DMS153 treated with DMSO at 0.1 percent for 48 hours (cell line): ENCODE data around the gene ILF3.
"Not testable (repeated sequence)": the region's sequence is repeated elsewhere in the genome, so short reads cannot be mapped to it uniquely, and the experiment has no call there.

Experiments
- DNase-seq: peaks from one replicate; lab custom pipeline; 2025; ENCODE audit not compliant: unreplicated experiment; lab: John Stamatoyannopoulos, UW

The ILF3 gene

GRCh38 chr19:10671922-10672321 is 17.8 kb downstream of the ILF3 start:
- not testable (repeated sequence) for DNase-seq

- not testable (repeated sequence) for DNase-seq
These were observed 21.1 kb downstream of the ILF3 start for GRCh38 chr19:10675214-10675613.

- DNase-seq: no peak
These were observed 23.6 kb downstream of the ILF3 start for GRCh38 chr19:10677751-10678150.

GRCh38 chr19:10678813-10679212 is 24.7 kb downstream of the ILF3 start:
- no peak for DNase-seq

GRCh38 chr19:10679743-10680142 is 25.6 kb downstream of the ILF3 start:
- no peak for DNase-seq

- no peak for DNase-seq
These were observed 26.5 kb downstream of the ILF3 start for GRCh38 chr19:10680545-10681135.

GRCh38 chr19:10681658-10682057 is 27.5 kb downstream of the ILF3 start:
- DNase-seq: no peak

GRCh38 chr19:10682397-10683063 is 28.4 kb downstream of the ILF3 start:
- no peak for DNase-seq

GRCh38 chr19:10683064-10683426 is 28.9 kb downstream of the ILF3 start:
- no peak for DNase-seq

- no peak for DNase-seq
These were observed 29.4 kb downstream of the ILF3 start for GRCh38 chr19:10683582-10683981.

- DNase-seq: no peak
These were observed 31.1 kb downstream of the ILF3 start for GRCh38 chr19:10685210-10685609.

GRCh38 chr19:10686193-10686592 is 32.0 kb downstream of the ILF3 start:
- no peak for DNase-seq

- no peak for DNase-seq
These were observed 32.7 kb downstream of the ILF3 start for GRCh38 chr19:10686661-10687517.

- DNase-seq: no peak
These were observed 33.6 kb downstream of the ILF3 start for GRCh38 chr19:10687518-10688288.

- DNase-seq: no peak
These were observed 34.6 kb downstream of the ILF3 start for GRCh38 chr19:10688545-10689280.

GRCh38 chr19:10690341-10690781 is 36.2 kb downstream of the ILF3 start:
- no peak for DNase-seq

GRCh38 chr19:10691178-10691881 is 37.2 kb downstream of the ILF3 start:
- no peak for DNase-seq

GRCh38 chr19:10691883-10692282 is 37.7 kb downstream of the ILF3 start:
- DNase-seq: no peak

- DNase-seq: no peak
These were observed 38.6 kb downstream of the ILF3 start for GRCh38 chr19:10692673-10693264.
